NCI-H2029 treated with DMSO at 0.1 percent for 48 hours (cell line): ENCODE data around the gene ANKS3.

ENCODE experiments used
- DNase-seq: peaks from one replicate; lab custom pipeline; 2025; lab: John Stamatoyannopoulos, UW

Gene ANKS3

GRCh38 chr16:4646773-4647643 lies 87.1 kb downstream of the ANKS3 start:
- DNase-seq = no peak
